Heart left ventricle (tissue), 16 donors: ENCODE measurements around the gene CCSER1. TPM values are rescaled to one million over a fixed set of nuclear protein-coding genes. Genes with fewer than 3 reads are reported as not detected.
A peak's percentile ranks its signal among the peaks of the same experiment; 100 is the strongest.

Source experiments
- ATAC-seq, 4 donors: fragments of 200-7000 bp; cut with Tn5 transposase; one replicate each; pipeline ENCODE4 v1.9.1; 2020 to 2022; ENCODE audit warnings: moderate library complexity in 4 of 4, mild to moderate bottlenecking in 3 of 4, moderate number of reproducible peaks in 1 of 4
- DNase-seq, 5 donors: peaks; one replicate each; pipeline ENCODE4 v3.0.0-alpha.2; 2020
- H3K27ac ChIP-seq, 12 donors: fragments of 200-600 bp; sonication (generic) in 4 of 12; one replicate each; pipeline versions ENCODE4 v1.5.0 to v1.8.0; 2016 to 2022; ENCODE audit warnings: mild to moderate bottlenecking in 2 of 12
- H3K27me3 ChIP-seq, 9 donors: fragments of 200-600 bp; sonication (generic) in 2 of 9; one replicate each; pipeline versions ENCODE4 v1.5.1 to v1.8.0; 2016 to 2022; ENCODE audit warnings: mild to moderate bottlenecking in 3 of 9
- H3K36me3 ChIP-seq, 9 donors: fragments of 200-600 bp; sonication (generic) in 2 of 9; one replicate each; pipeline versions ENCODE4 v1.5.0 to v1.8.0; 2018 to 2022; ENCODE audit warnings: mild to moderate bottlenecking in 2 of 9
- H3K4me1 ChIP-seq, 12 donors: fragments of 200-600 bp; sonication (generic) in 4 of 12; one replicate each; pipeline versions ENCODE4 v1.5.0 to v1.8.0; 2016 to 2022; ENCODE audit warnings: mild to moderate bottlenecking in 3 of 12
- H3K4me3 ChIP-seq, 12 donors: fragments of 200-600 bp; sonication (generic) in 4 of 12; one replicate each; pipeline versions ENCODE4 v1.5.0 to v1.8.0; 2017 to 2022; ENCODE audit warnings: mild to moderate bottlenecking in 9 of 12, moderate library complexity in 4 of 12
- H3K9me3 ChIP-seq, 12 donors: fragments of 200-600 bp; sonication (generic) in 4 of 12; one replicate each; pipeline versions ENCODE4 v1.5.0 to v1.8.0; 2016 to 2022; ENCODE audit warnings: mild to moderate bottlenecking in 1 of 12
- CTCF ChIP-seq, 12 donors: fragments of 200-600 bp; sonication (generic) in 4 of 12; IDR thresholded peaks; one replicate each; pipeline versions ENCODE4 v1.5.0 to v1.8.0; 2018 to 2022; ENCODE audit warnings: antibody characterized with exemption in 12 of 12, mild to moderate bottlenecking in 5 of 12
- POLR2A ChIP-seq, 2 donors: fragments of 450-650 bp; IDR thresholded peaks; one replicate each; pipeline ENCODE4 v1.6.1; 2017; ENCODE audit warnings: antibody characterized with exemption in 2 of 2, mild to moderate bottlenecking in 2 of 2, moderate library complexity in 2 of 2
- WGBS, 4 donors: extraction: QIAGEN DNeasy Blood & Tissue Kit in 2 of 4; methylation state at CpG; one replicate each; pipeline versions ENCODE4 v1.1.5 to v1.1.7; 2013 to 2018; 5-methylcytosine and 5-hydroxymethylcytosine counted together
- intact Hi-C, 10 donors: fragments of 100-400 bp; cut with DNase I; formaldehyde crosslinking; loops; one replicate each; pipeline versions ENCODE4 v1.11.1 to v1.14.2; 2022
- polyA plus RNA-seq, 2 donors: library from polyadenylated mRNA; stranded (reverse); fragments of 200-250 nt; gene quantifications; one replicate each; pipeline ENCODE4 v1.2.3, GENCODE V29; 2013
- total RNA-seq, 9 donors: library from RNA; depleted of rRNA in 2 of 9; stranded (reverse); fragments of >200 nt in 2 of 9; fragmentation: NEBNext Ultra II Directional in 3 of 9; extraction: Animal tissue kit (Norgen Biotek cat#: 25700) in 3 of 9; gene quantifications; one replicate each; pipeline versions ENCODE4 v1.1.0 to v1.2.4, GENCODE V29; 2016 to 2023
- donor health status: ischemic (EF 13 %, LVEDD 7.1; RV severe dilation, severe dysfunction).
- donor health status: healthy with polysubstance abuse.
- donor health status: DM: no; HTN: yes; CAD: no.
- donor health status: DM: no; HTN: no; CAD: no.
- donor health status: ischemic (EF 25% LVEDD 6.9; RV normal size, moderate dysfunction).
- donor health status: ischemic (EF 25% LVEDD 5.7; RV mildly dilated, moderate dysfunction).
- donor health status: healthy.
- donor health status: DM: yes; HTN: yes; CAD: no.
- donor health status: ischemic (EF 35%, LVEDD 5.7; RV mildly dilated, moderate dysfunction).
- donor health status: nonischemic (EF 11% LVEDD 7.7; RV severe dilation, severe dysfunction).
- donor health status: DM: yes; HTN: yes; CAD: no.
- donor health status: PGD.
- donor health status: ischemic (EF 29% LVEDD 5.4; RV normal size, mild dysfunction).
- donor health status: nonischemic (EF 23%, LVEDD 6.1; RV moderate dilation, normal function).

Gene CCSER1
- total and polyA plus RNA-seq, 11 donors: 2.5 to 15.8 (median 12.2) TPM

- TF ChIP-seq CTCF (IDR thresholded peaks at IDR 0.05) (no peak), POLR2A (IDR thresholded peaks at IDR 0.05) (no peak)
- ATAC-seq (peak in 2 of 4 donors; percentile 36 to 59), DNase-seq (no peak)
- WGBS, 4 donors: 79 to 88% (median 84%) methylated on average over 2 of the region's 2 CpGs
- Histone ChIP-seq H3K27me3 (no peaks in the 10 kb centered on the region), H3K4me3 (no peak overlapping the region), H3K36me3 (peaks cover 0 to under 1% (median 0%) of the 10 kb centered on the region in 9 donors), H3K9me3 (peaks cover 0 to 7% (median 0%) of the 10 kb centered on the region in 12 donors), H3K27ac (peak overlapping the region in 2 of 12 donors; percentile 25 to 45), H3K4me1 (peaks cover 0 to 17% (median 7%) of the 10 kb centered on the region in 12 donors)
- intact Hi-C loops: no loop called here
These were observed 191.0 kb downstream of the CCSER1 start for GRCh38 chr4:90318193-90318592.

- TF ChIP-seq POLR2A (IDR thresholded peaks at IDR 0.05) (no peak), CTCF (IDR thresholded peaks at IDR 0.05) (no peak)
- no peaks in the 10 kb centered on the region for H3K9me3 ChIP-seq
- no peaks in the 10 kb centered on the region for H3K36me3 ChIP-seq
- H3K4me3 ChIP-seq: no peak overlapping the region
- DNase-seq (peak in 4 of 5 donors; percentile 39 to 72 (median 46)), ATAC-seq (peak; percentile 51 to 84 (median 78))
- no peak overlapping the region for H3K27ac ChIP-seq
- no peaks in the 10 kb centered on the region for H3K27me3 ChIP-seq
- peaks cover 0 to 3% (median 0%) of the 10 kb centered on the region in 12 donors for H3K4me1 ChIP-seq
- 11 to 21% (median 18%) methylated on average over 2 of the region's 2 CpGs for WGBS, 4 donors
- intact Hi-C loops: no loop called here
These were observed 201.4 kb downstream of the CCSER1 start for GRCh38 chr4:90328558-90328957.

GRCh38 chr4:90330546-90330945, 203.4 kb downstream of the CCSER1 start:
- intact Hi-C loops: no loop called here
- no peak overlapping the region for H3K4me3 ChIP-seq
- DNase-seq (no peak), ATAC-seq (no peak)
- no peaks in the 10 kb centered on the region for H3K27me3 ChIP-seq
- no peak for TF ChIP-seq POLR2A (IDR thresholded peaks at IDR 0.05)
- TF ChIP-seq CTCF (IDR thresholded peaks at IDR 0.05): no peak
- WGBS, 4 donors: 75 to 84% (median 81%) methylated on average over 3 of the region's 3 CpGs
- H3K36me3 ChIP-seq: no peaks in the 10 kb centered on the region
- H3K9me3 ChIP-seq: no peaks in the 10 kb centered on the region
- no peak overlapping the region for H3K27ac ChIP-seq
- peaks cover 0 to 3% (median 0%) of the 10 kb centered on the region in 12 donors for H3K4me1 ChIP-seq

GRCh38 chr4:90345549-90346215, 218.5 kb downstream of the CCSER1 start:
- WGBS, 4 donors: 67 to 80% (median 72%) methylated on average over 3 of the region's 3 CpGs
- intact Hi-C loops: no loop called here
- Histone ChIP-seq H3K27ac (no peak overlapping the region), H3K27me3 (no peaks in the 10 kb centered on the region), H3K36me3 (no peaks in the 10 kb centered on the region), H3K4me3 (no peak overlapping the region), H3K9me3 (peaks cover 0 to 4% (median 0%) of the 10 kb centered on the region in 12 donors), H3K4me1 (no peaks in the 10 kb centered on the region)
- TF ChIP-seq CTCF (IDR thresholded peaks at IDR 0.05) (no peak), POLR2A (IDR thresholded peaks at IDR 0.05) (no peak)
- DNase-seq (no peak), ATAC-seq (no peak)
